ENCODE data around the gene FNDC3B.

DNA sequence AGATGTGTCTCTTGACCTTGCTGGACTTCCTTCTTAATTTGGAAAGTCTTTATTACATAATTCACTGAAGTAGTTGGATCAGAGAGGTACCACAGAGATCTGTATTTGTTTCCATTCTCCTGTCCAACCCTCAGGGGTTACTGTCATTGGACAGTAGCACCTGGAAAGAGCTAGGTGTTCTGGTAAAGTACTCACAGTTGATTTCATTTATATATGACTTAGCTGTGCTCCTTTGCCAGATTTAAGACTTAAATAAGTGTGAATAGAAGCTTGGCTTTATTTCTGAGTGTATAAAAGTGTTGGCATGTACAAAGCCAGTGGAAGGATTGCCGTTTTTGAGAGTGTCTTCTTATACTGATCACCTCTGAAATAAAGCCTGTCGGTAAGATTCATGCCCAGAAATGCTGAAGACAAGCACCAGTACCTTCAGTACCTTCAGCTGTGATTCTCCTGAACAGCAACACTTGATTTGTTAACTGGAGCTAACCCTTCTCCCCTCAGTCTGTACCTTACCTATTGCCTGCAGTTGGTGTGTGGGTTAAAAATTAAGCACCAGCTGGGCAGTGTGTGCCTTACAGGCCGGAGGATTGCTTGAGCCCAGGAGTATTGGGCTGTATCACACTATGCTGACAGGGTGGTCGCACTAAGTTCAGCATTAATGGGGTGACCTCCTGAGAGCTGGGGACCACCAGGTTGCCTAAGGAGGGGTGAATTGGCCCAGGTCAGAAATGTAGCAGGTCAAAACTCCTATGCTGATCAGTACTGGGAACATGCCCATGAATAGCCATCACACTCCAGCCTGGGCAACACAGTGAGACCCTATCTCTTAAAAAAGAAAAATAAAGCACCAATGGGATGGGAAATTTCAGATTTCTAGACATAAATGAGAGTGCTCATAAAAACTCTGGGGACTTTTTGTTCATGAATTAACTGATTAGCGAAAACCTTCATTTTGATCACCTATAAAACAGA lies 197.7 kb downstream of the FNDC3B start:
- TF ChIP-seq, protein P1, sequence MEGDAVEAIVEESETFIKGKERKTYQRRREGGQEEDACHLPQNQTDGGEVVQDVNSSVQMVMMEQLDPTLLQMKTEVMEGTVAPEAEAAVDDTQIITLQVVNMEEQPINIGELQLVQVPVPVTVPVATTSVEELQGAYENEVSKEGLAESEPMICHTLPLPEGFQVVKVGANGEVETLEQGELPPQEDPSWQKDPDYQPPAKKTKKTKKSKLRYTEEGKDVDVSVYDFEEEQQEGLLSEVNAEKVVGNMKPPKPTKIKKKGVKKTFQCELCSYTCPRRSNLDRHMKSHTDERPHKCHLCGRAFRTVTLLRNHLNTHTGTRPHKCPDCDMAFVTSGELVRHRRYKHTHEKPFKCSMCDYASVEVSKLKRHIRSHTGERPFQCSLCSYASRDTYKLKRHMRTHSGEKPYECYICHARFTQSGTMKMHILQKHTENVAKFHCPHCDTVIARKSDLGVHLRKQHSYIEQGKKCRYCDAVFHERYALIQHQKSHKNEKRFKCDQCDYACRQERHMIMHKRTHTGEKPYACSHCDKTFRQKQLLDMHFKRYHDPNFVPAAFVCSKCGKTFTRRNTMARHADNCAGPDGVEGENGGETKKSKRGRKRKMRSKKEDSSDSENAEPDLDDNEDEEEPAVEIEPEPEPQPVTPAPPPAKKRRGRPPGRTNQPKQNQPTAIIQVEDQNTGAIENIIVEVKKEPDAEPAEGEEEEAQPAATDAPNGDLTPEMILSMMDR (IDR thresholded peaks at IDR 0.05), result no peak
- TF ChIP-seq EZH2phosphoT487 (IDR thresholded peaks at IDR 0.05) (no peak), EZH2 (IDR thresholded peaks at IDR 0.05) (no peak)

Data from neural progenitor cell (in vitro differentiated cells).